Fibroblast of lung (primary cell): ENCODE data around the gene LRRC42.

ENCODE experiments used
- CTCF ChIP-seq, 2 donors: IDR thresholded peaks in 1 of 2; conservative IDR thresholded peaks in 1 of 2; 1 replicate in 1 of 2; 2 replicates in 1 of 2; pipeline ENCODE4 v1.5.1; 2011 to 2012; ENCODE audit warnings: low read length in 2 of 2, control low read depth in 1 of 2, inconsistent platforms in 1 of 2, low read depth in 1 of 2, mild to moderate bottlenecking in 1 of 2
- EZH2 ChIP-seq: IDR thresholded peaks from 2 replicates; pipeline ENCODE4 v1.5.1; 2012; ENCODE audit warnings: low read length, control low read depth, mild to moderate bottlenecking; ENCODE audit errors: missing control alignments

- no peak for TF ChIP-seq CTCF (conservative IDR thresholded peaks at IDR 0.05 in 1 of 2, IDR thresholded peaks at IDR 0.05 in 1 of 2; ENCODE audit: low read depth in 1 of 2, low read length in 2 of 2)
- no peak for TF ChIP-seq EZH2
Observed at GRCh38 chr1:53971718-53972117, 25.6 kb downstream of the LRRC42 start.
